Measurements from ENCODE around the gene ZFP36.

GRCh38 chr19:39382991-39383828 lies 23.4 kb upstream of the ZFP36 start:
- no peak for TF ChIP-seq CTCF (IDR thresholded peaks at IDR 0.05)
- TF ChIP-seq POLR2A (IDR thresholded peaks at IDR 0.05) = no peak
